Inflammatory macrophage (primary cell): Measurements from ENCODE around the gene CHST15.

Source experiments
- DNase-seq, 2 donors: peaks; one replicate each; pipeline ENCODE4 v3.0.0-alpha.2; 2020 to 2022
- total RNA-seq, 18 experiments: gene quantifications; one replicate each; lab custom pipeline; 2026; ENCODE audit warnings: mixed read lengths in 6 of 18, inconsistent platforms in 2 of 18; lab: John Stamatoyannopoulos, UW

CHST15 gene
- total RNA-seq: 32.1 to 216 (median 103) reads per million in 18 experiments

- peak; percentile 41 to 52 for DNase-seq
These were observed at the start of gene CHST15 for GRCh38 chr10:124092860-124093773. CHST15 (minus strand) TSS chr10:124093598; CDS start chr10:124046212, 47,386 bp downstream.

- peak; percentile 66 to 77 for DNase-seq
These were observed 49.6 kb upstream of the CHST15 start for GRCh38 chr10:124142960-124143359.

GRCh38 chr10:124142006-124142739, 48.8 kb upstream of the CHST15 start:
- DNase-seq: peak; percentile 17 to 29

- no peak for DNase-seq
These were observed 45.5 kb upstream of the CHST15 start for GRCh38 chr10:124138883-124139348.

GRCh38 chr10:124138195-124138882, 44.9 kb upstream of the CHST15 start:
- peak; percentile 12 to 37 for DNase-seq

- DNase-seq: no peak
These were observed 41.0 kb upstream of the CHST15 start for GRCh38 chr10:124134251-124134893.

- no peak for DNase-seq
These were observed 39.5 kb upstream of the CHST15 start for GRCh38 chr10:124132876-124133275.

- no peak for DNase-seq
These were observed 38.9 kb upstream of the CHST15 start for GRCh38 chr10:124132306-124132705.

- DNase-seq: no peak
These were observed 37.8 kb upstream of the CHST15 start for GRCh38 chr10:124131172-124131571.

- DNase-seq: peak; percentile 20 to 59
These were observed 37.0 kb upstream of the CHST15 start for GRCh38 chr10:124130198-124130900.

GRCh38 chr10:124129471-124129870, 36.1 kb upstream of the CHST15 start:
- DNase-seq: peak; percentile 85 to 95

GRCh38 chr10:124128811-124129145, 35.4 kb upstream of the CHST15 start:
- no peak for DNase-seq

GRCh38 chr10:124127965-124128810, 34.8 kb upstream of the CHST15 start:
- DNase-seq: no peak

- no peak for DNase-seq
These were observed 34.2 kb upstream of the CHST15 start for GRCh38 chr10:124127563-124127962.

GRCh38 chr10:124126983-124127385, 33.6 kb upstream of the CHST15 start:
- DNase-seq: peak; percentile 35 to 56

GRCh38 chr10:124126145-124126982, 33.0 kb upstream of the CHST15 start:
- peak; percentile 83 to 88 for DNase-seq

- DNase-seq: peak in 1 of 2 donors; percentile 28
These were observed 32.1 kb upstream of the CHST15 start for GRCh38 chr10:124125305-124126116.

- DNase-seq: no peak
These were observed 31.4 kb upstream of the CHST15 start for GRCh38 chr10:124124769-124125161.
